Vagina (tissue), 2 donors: ENCODE results near the gene REPS2. TPM values are rescaled to one million over a fixed set of nuclear protein-coding genes. Genes with fewer than 3 reads are reported as not detected.

Source experiments
- DNase-seq, 2 donors: peaks; one replicate each; pipeline ENCODE4 v3.0.0-alpha.2; 2017; ENCODE audit errors: extremely low spot score in 2 of 2
- H3K27ac ChIP-seq: fragments of 200-600 bp; sonication (generic); one replicate; pipeline ENCODE4 v1.5.1; 2019
- H3K27me3 ChIP-seq: fragments of 200-600 bp; sonication (generic); one replicate; pipeline ENCODE4 v1.5.1; 2019
- H3K36me3 ChIP-seq, 2 donors: fragments of 200-600 bp; sonication (generic); one replicate each; pipeline ENCODE4 v1.5.1; 2017 to 2019
- H3K4me1 ChIP-seq: fragments of 200-600 bp; sonication (generic); one replicate; pipeline ENCODE4 v1.5.1; 2019
- H3K4me3 ChIP-seq, 2 donors: fragments of 200-600 bp; sonication (generic); 1 replicate in 1 of 2; 2 replicates in 1 of 2; pipeline ENCODE4 v1.5.1; 2016 to 2019
- H3K9me3 ChIP-seq: fragments of 200-600 bp; sonication (generic); one replicate; pipeline ENCODE4 v1.5.1; 2019
- CTCF ChIP-seq, 3 experiments: fragments of 450-650 bp in 2 of 3; fragments of 200-600 bp in 1 of 3; sonication (generic) in 1 of 3; IDR thresholded peaks; one replicate each; pipeline ENCODE4 v1.5.1; 2017 to 2019; ENCODE audit warnings: antibody characterized with exemption in 3 of 3, mild to moderate bottlenecking in 2 of 3, moderate library complexity in 2 of 3
- POLR2A ChIP-seq, 2 donors: fragments of 450-650 bp; IDR thresholded peaks; one replicate each; pipeline ENCODE4 v1.6.1; 2017; ENCODE audit warnings: antibody characterized with exemption in 2 of 2, mild to moderate bottlenecking in 2 of 2, moderate library complexity in 2 of 2
- POLR2AphosphoS5 ChIP-seq, 2 donors: sonication (generic); formaldehyde crosslinking; IDR thresholded peaks; one replicate each; pipeline ENCODE4 v1.9.0; 2017; ENCODE audit warnings: antibody characterized with exemption in 2 of 2, mild to moderate bottlenecking in 2 of 2, low read depth in 1 of 2; ENCODE audit not compliant: insufficient read depth in 1 of 2
- intact Hi-C: fragments of 100-400 bp; cut with DNase I; formaldehyde crosslinking; loops from one replicate; pipeline ENCODE4 v1.15.1; 2023
- total RNA-seq: library from RNA; depleted of rRNA; stranded (reverse); fragments of >200 nt; gene quantifications from one replicate; pipeline ENCODE4 v1.2.3, GENCODE V29; 2016

The REPS2 gene
- total RNA-seq, 1 donor from 2014 or later = 10.8 TPM

GRCh38 chrX:16989750-16990149 lies 43.3 kb downstream of the REPS2 start:
- intact Hi-C loops = no loop called here
- no peaks in the 10 kb centered on the region for H3K36me3 ChIP-seq
- H3K4me1 ChIP-seq = no peaks in the 10 kb centered on the region
- no peaks in the 10 kb centered on the region for H3K9me3 ChIP-seq
- no peak overlapping the region for H3K27ac ChIP-seq
- TF ChIP-seq CTCF (IDR thresholded peaks at IDR 0.05) (no peak), POLR2AphosphoS5 (IDR thresholded peaks at IDR 0.05; ENCODE audit: insufficient read depth in 1 of 2, low read depth in 1 of 2) (no peak), POLR2A (IDR thresholded peaks at IDR 0.05) (no peak)
- H3K27me3 ChIP-seq = no peaks in the 10 kb centered on the region
- DNase-seq = no peak
- no peak overlapping the region for H3K4me3 ChIP-seq

- Histone ChIP-seq H3K4me3 (no peak overlapping the region), H3K27me3 (no peaks in the 10 kb centered on the region), H3K36me3 (no peaks in the 10 kb centered on the region), H3K9me3 (no peaks in the 10 kb centered on the region), H3K4me1 (no peaks in the 10 kb centered on the region), H3K27ac (no peak overlapping the region)
- no peak for TF ChIP-seq POLR2A (IDR thresholded peaks at IDR 0.05)
- TF ChIP-seq CTCF (IDR thresholded peaks at IDR 0.05) = no peak
- no peak for TF ChIP-seq POLR2AphosphoS5 (IDR thresholded peaks at IDR 0.05; ENCODE audit: insufficient read depth in 1 of 2, low read depth in 1 of 2)
- no peak for DNase-seq
- intact Hi-C loops = no loop called here
These were observed 44.4 kb downstream of the REPS2 start for GRCh38 chrX:16990839-16991238.

GRCh38 chrX:16992445-16992844 lies 46.0 kb downstream of the REPS2 start:
- TF ChIP-seq POLR2A (IDR thresholded peaks at IDR 0.05) = no peak
- TF ChIP-seq POLR2AphosphoS5 (IDR thresholded peaks at IDR 0.05; ENCODE audit: insufficient read depth in 1 of 2, low read depth in 1 of 2) = no peak
- TF ChIP-seq CTCF (IDR thresholded peaks at IDR 0.05) = no peak
- Histone ChIP-seq H3K36me3 (no peaks in the 10 kb centered on the region), H3K4me1 (no peaks in the 10 kb centered on the region), H3K27ac (no peak overlapping the region), H3K4me3 (no peak overlapping the region), H3K9me3 (no peaks in the 10 kb centered on the region), H3K27me3 (no peaks in the 10 kb centered on the region)
- no peak for DNase-seq
- intact Hi-C loops = no loop called here

GRCh38 chrX:16992951-16993350 lies 46.5 kb downstream of the REPS2 start:
- Histone ChIP-seq H3K4me3 (no peak overlapping the region), H3K9me3 (no peaks in the 10 kb centered on the region), H3K36me3 (no peaks in the 10 kb centered on the region), H3K27ac (no peak overlapping the region), H3K4me1 (no peaks in the 10 kb centered on the region), H3K27me3 (no peaks in the 10 kb centered on the region)
- DNase-seq = no peak
- TF ChIP-seq CTCF (IDR thresholded peaks at IDR 0.05) (no peak), POLR2A (IDR thresholded peaks at IDR 0.05) (no peak), POLR2AphosphoS5 (IDR thresholded peaks at IDR 0.05; ENCODE audit: insufficient read depth in 1 of 2, low read depth in 1 of 2) (no peak)
- intact Hi-C loops = no loop called here

GRCh38 chrX:16993791-16994318 lies 47.4 kb downstream of the REPS2 start:
- intact Hi-C loops = no loop called here
- Histone ChIP-seq H3K36me3 (no peaks in the 10 kb centered on the region), H3K27me3 (no peaks in the 10 kb centered on the region), H3K9me3 (no peaks in the 10 kb centered on the region), H3K4me1 (no peaks in the 10 kb centered on the region), H3K4me3 (no peak overlapping the region), H3K27ac (no peak overlapping the region)
- TF ChIP-seq POLR2AphosphoS5 (IDR thresholded peaks at IDR 0.05; ENCODE audit: insufficient read depth in 1 of 2, low read depth in 1 of 2) (no peak), CTCF (IDR thresholded peaks at IDR 0.05) (no peak), POLR2A (IDR thresholded peaks at IDR 0.05) (no peak)
- DNase-seq = no peak
